ENCODE results near the gene PCAT7. TPM values are rescaled to one million over a fixed set of nuclear protein-coding genes. Genes with fewer than 3 reads are reported as not detected.
"Not testable (repeated sequence)": the region's sequence is repeated elsewhere in the genome, so short reads cannot be mapped to it uniquely, and the experiment has no call there.

PCAT7 gene
- total RNA-seq, 1 experiment from 2014 or later, result 4.0 TPM

GRCh38 chr9:94588681-94589080 lies 33.8 kb downstream of the PCAT7 start:
- Histone ChIP-seq H3K9me3 (ENCODE audit: control insufficient read depth, low read depth, low read length) (no peaks in the 10 kb centered on the region), H3K23ac (ENCODE audit: insufficient read length, low read depth, low read length) (no peak overlapping the region), H2BK20ac (ENCODE audit: low read depth, low read length, poor library complexity, severe bottlenecking) (no peak overlapping the region), H3T11ph (ENCODE audit: low read length) (no peak overlapping the region), H2AK5ac (ENCODE audit: insufficient read length, low read length) (no peak overlapping the region), H3K27ac (ENCODE audit: insufficient read length, low read depth, low read length) (no peak overlapping the region), H3K9ac (ENCODE audit: extremely low read depth, insufficient read length, low read length) (no peak overlapping the region), H2AFZ (ENCODE audit: low read length) (no peak overlapping the region), H2BK120ac (ENCODE audit: low read depth, low read length, poor library complexity, severe bottlenecking) (no peak overlapping the region), H3K79me2 (ENCODE audit: insufficient read depth, low read length) (no peaks in the 10 kb centered on the region), H3K79me1 (ENCODE audit: insufficient read depth, low read depth, low read length, poor library complexity, severe bottlenecking) (no peaks in the 10 kb centered on the region), H4K91ac (ENCODE audit: insufficient read length, low read depth, low read length) (no peak overlapping the region), H4K8ac (replicated peaks; ENCODE audit: insufficient read length, low read depth, low read length) (no peak overlapping the region), H3K27me3 (ENCODE audit: insufficient read depth, low read length) (no peaks in the 10 kb centered on the region), H2BK15ac (ENCODE audit: low read depth, low read length) (no peak overlapping the region), H3K18ac (ENCODE audit: insufficient read length, low read depth, low read length) (no peak overlapping the region), H3K4me2 (ENCODE audit: insufficient read depth, insufficient read length, low read length) (no peak overlapping the region), H3K4me1 (ENCODE audit: insufficient read depth, low read length) (no peaks in the 10 kb centered on the region), H3K14ac (ENCODE audit: insufficient read depth, low read length) (no peak overlapping the region), H3K23me2 (ENCODE audit: insufficient read length, low read depth, low read length, poor library complexity, severe bottlenecking) (no peaks in the 10 kb centered on the region), H2BK5ac (ENCODE audit: insufficient read length, low read length) (no peak overlapping the region), H4K5ac (ENCODE audit: insufficient read length, low read depth, low read length) (no peak overlapping the region), H2BK12ac (ENCODE audit: insufficient read length, low read depth, low read length) (no peak overlapping the region), H4K20me1 (ENCODE audit: control insufficient read depth, insufficient read depth, insufficient read length) (no peaks in the 10 kb centered on the region), H3K4ac (ENCODE audit: low read depth, low read length) (no peak overlapping the region), H3K56ac (ENCODE audit: insufficient read length, low read depth, low read length) (no peak overlapping the region)
- Mint-ChIP-seq H3K4me1 (peaks cover 4 to 6% of the 10 kb centered on the region in 2 experiments; a peak in 2 of 4 replicates), H3K9me3 (no peaks in the 10 kb centered on the region), H3K27ac (no peak overlapping the region; a peak in 1 of 7 replicates), H3K27me3 (ENCODE audit: low read depth) (peaks cover 19% of the 10 kb centered on the region), H3K36me3 (ENCODE audit: insufficient read depth in 1 of 3, low read depth in 3 of 3) (no peaks in the 10 kb centered on the region; a peak in 2 of 7 replicates), H3K4me3 (no peak overlapping the region)
- no peak for TF ChIP-seq CTCF (conservative IDR thresholded peaks at IDR 0.05)
- WGBS (ENCODE audit: extremely low coverage, insufficient read length, low lambda C conversion rate), result no CpG with 5 or more reads among the region's 9 CpGs
- DNase-seq, result no peak

- H3K4me1 Mint-ChIP-seq; H3K27ac Mint-ChIP-seq; H4K91ac ChIP-seq (ENCODE audit: insufficient read length, low read depth, low read length); H3K18ac ChIP-seq (ENCODE audit: insufficient read length, low read depth, low read length); H3K9me3 Mint-ChIP-seq; H3K23me2 ChIP-seq (ENCODE audit: insufficient read length, low read depth, low read length, poor library complexity, severe bottlenecking); H3K36me3 Mint-ChIP-seq (ENCODE audit: insufficient read depth in 1 of 3, low read depth in 3 of 3); H4K5ac ChIP-seq (ENCODE audit: insufficient read length, low read depth, low read length); H2BK15ac ChIP-seq (ENCODE audit: low read depth, low read length); H3K27ac ChIP-seq (ENCODE audit: insufficient read length, low read depth, low read length); H3K4me2 ChIP-seq (ENCODE audit: insufficient read depth, insufficient read length, low read length); H3K56ac ChIP-seq (ENCODE audit: insufficient read length, low read depth, low read length); H2BK12ac ChIP-seq (ENCODE audit: insufficient read length, low read depth, low read length); H3K4me3 Mint-ChIP-seq; H4K8ac ChIP-seq (replicated peaks; ENCODE audit: insufficient read length, low read depth, low read length); H3K79me2 ChIP-seq (ENCODE audit: insufficient read depth, low read length); H3K9ac ChIP-seq (ENCODE audit: extremely low read depth, insufficient read length, low read length); H3T11ph ChIP-seq (ENCODE audit: low read length); H4K20me1 ChIP-seq (ENCODE audit: control insufficient read depth, insufficient read depth, insufficient read length); H2BK20ac ChIP-seq (ENCODE audit: low read depth, low read length, poor library complexity, severe bottlenecking); H2BK5ac ChIP-seq (ENCODE audit: insufficient read length, low read length); H3K14ac ChIP-seq (ENCODE audit: insufficient read depth, low read length); H3K27me3 ChIP-seq (ENCODE audit: insufficient read depth, low read length); H3K4ac ChIP-seq (ENCODE audit: low read depth, low read length); H3K79me1 ChIP-seq (ENCODE audit: insufficient read depth, low read depth, low read length, poor library complexity, severe bottlenecking); H2BK120ac ChIP-seq (ENCODE audit: low read depth, low read length, poor library complexity, severe bottlenecking); H3K4me1 ChIP-seq (ENCODE audit: insufficient read depth, low read length); DNase-seq; H3K23ac ChIP-seq (ENCODE audit: insufficient read length, low read depth, low read length); H2AK5ac ChIP-seq (ENCODE audit: insufficient read length, low read length); H2AFZ ChIP-seq (ENCODE audit: low read length); H3K9me3 ChIP-seq (ENCODE audit: control insufficient read depth, low read depth, low read length): not testable (repeated sequence)
- no CpG with 5 or more reads among the region's 38 CpGs for WGBS (ENCODE audit: extremely low coverage, insufficient read length, low lambda C conversion rate)
- H3K27me3 Mint-ChIP-seq (ENCODE audit: low read depth), result peaks cover 14% of the 10 kb centered on the region
Measured at GRCh38 chr9:94591046-94591545, 36.2 kb downstream of the PCAT7 start.
